Measurements from ENCODE around the gene TENT4A. TPM values are rescaled to one million over a fixed set of nuclear protein-coding genes. Genes with fewer than 3 reads are reported as not detected.
A peak's percentile ranks its signal among the peaks of the same experiment; 100 is the strongest.

Gene TENT4A
- polyA plus RNA-seq, 12 donors: 14.5 to 36.0 (median 17.2) TPM; not detected in 1

GRCh38 chr5:6749026-6749716 is 35.9 kb downstream of the TENT4A start:
- DNase-seq: no peak

- no peak for DNase-seq
Measured at GRCh38 chr5:6750142-6750840, 37.1 kb downstream of the TENT4A start.

- DNase-seq: no peak
Measured at GRCh38 chr5:6750951-6751685, 37.9 kb downstream of the TENT4A start.

- DNase-seq: no peak
Measured at GRCh38 chr5:6752236-6752635, 39.0 kb downstream of the TENT4A start.

- DNase-seq: no peak
Measured at GRCh38 chr5:6752782-6753181, 39.5 kb downstream of the TENT4A start.

GRCh38 chr5:6753851-6754250 is 40.6 kb downstream of the TENT4A start:
- DNase-seq: no peak

- no peak for DNase-seq
Measured at GRCh38 chr5:6754766-6755165, 41.5 kb downstream of the TENT4A start.

GRCh38 chr5:6755519-6755918 is 42.3 kb downstream of the TENT4A start:
- DNase-seq: no peak

- DNase-seq: no peak
Measured at GRCh38 chr5:6755941-6756340, 42.7 kb downstream of the TENT4A start.

- DNase-seq: no peak
Measured at GRCh38 chr5:6757414-6757969, 44.3 kb downstream of the TENT4A start.

- DNase-seq: no peak
Measured at GRCh38 chr5:6758236-6758635, 45.0 kb downstream of the TENT4A start.

GRCh38 chr5:6758706-6759105 is 45.5 kb downstream of the TENT4A start:
- no peak for DNase-seq

GRCh38 chr5:6759401-6759800 is 46.2 kb downstream of the TENT4A start:
- DNase-seq: no peak

- no peak for DNase-seq
Measured at GRCh38 chr5:6759983-6760382, 46.8 kb downstream of the TENT4A start.

GRCh38 chr5:6760686-6761085 is 47.5 kb downstream of the TENT4A start:
- no peak for DNase-seq

GRCh38 chr5:6761333-6761732 is 48.1 kb downstream of the TENT4A start:
- no peak for DNase-seq

GRCh38 chr5:6762116-6762515 is 48.9 kb downstream of the TENT4A start:
- DNase-seq: no peak

- no peak for DNase-seq
Measured at GRCh38 chr5:6762697-6763096, 49.5 kb downstream of the TENT4A start.

- no peak for DNase-seq
Measured at GRCh38 chr5:6763191-6763590, 50.0 kb downstream of the TENT4A start.

- DNase-seq: peak; percentile 36
Measured at GRCh38 chr5:6765612-6766525, 52.6 kb downstream of the TENT4A start.

- DNase-seq: peak; percentile 41
Measured at GRCh38 chr5:6766604-6767093, 53.4 kb downstream of the TENT4A start.

All from muscle of arm (tissue), 12 donors.